Uterus (tissue), 2 donors: ENCODE results near the gene SPATA2.

Experiments
- POLR2A ChIP-seq, 2 donors: fragments of 450-650 bp; IDR thresholded peaks; one replicate each; pipeline ENCODE4 v1.6.1; 2016; ENCODE audit warnings: antibody characterized with exemption in 2 of 2, mild to moderate bottlenecking in 1 of 2, moderate library complexity in 1 of 2
- TF ChIP-seq, protein P1 (sequence below), 4 experiments: fragments of 200-600 bp in 2 of 4; fragments of 450-650 bp in 2 of 4; sonication (generic) in 2 of 4; IDR thresholded peaks; one replicate each; pipeline ENCODE4 v1.5.1; 2016 to 2019; ENCODE audit warnings: antibody characterized with exemption in 4 of 4, mild to moderate bottlenecking in 2 of 4, moderate library complexity in 1 of 4

DNA sequence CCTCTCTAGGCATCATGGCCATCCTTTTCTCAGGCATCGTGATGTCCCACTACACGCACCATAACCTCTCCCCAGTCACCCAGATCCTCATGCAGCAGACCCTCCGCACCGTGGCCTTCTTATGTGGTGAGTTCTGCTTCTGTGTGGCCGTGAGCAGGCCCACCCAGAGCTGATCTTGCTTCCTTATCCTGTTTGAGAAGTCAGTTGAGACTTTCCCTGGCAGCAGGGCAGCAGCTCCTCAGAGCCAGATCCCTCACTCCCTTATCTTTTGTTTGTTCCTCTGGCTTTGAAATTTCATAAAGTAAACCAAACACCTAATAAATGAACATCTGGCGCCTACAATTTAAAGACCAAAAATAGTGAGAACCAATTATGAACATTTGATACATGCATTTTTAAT, 40.6 kb downstream of the SPATA2 start:
- TF ChIP-seq, protein P1, sequence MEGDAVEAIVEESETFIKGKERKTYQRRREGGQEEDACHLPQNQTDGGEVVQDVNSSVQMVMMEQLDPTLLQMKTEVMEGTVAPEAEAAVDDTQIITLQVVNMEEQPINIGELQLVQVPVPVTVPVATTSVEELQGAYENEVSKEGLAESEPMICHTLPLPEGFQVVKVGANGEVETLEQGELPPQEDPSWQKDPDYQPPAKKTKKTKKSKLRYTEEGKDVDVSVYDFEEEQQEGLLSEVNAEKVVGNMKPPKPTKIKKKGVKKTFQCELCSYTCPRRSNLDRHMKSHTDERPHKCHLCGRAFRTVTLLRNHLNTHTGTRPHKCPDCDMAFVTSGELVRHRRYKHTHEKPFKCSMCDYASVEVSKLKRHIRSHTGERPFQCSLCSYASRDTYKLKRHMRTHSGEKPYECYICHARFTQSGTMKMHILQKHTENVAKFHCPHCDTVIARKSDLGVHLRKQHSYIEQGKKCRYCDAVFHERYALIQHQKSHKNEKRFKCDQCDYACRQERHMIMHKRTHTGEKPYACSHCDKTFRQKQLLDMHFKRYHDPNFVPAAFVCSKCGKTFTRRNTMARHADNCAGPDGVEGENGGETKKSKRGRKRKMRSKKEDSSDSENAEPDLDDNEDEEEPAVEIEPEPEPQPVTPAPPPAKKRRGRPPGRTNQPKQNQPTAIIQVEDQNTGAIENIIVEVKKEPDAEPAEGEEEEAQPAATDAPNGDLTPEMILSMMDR (IDR thresholded peaks at IDR 0.05), result no peak
- TF ChIP-seq POLR2A (IDR thresholded peaks at IDR 0.05), result no peak
